ENCODE measurements around the gene SZT2. TPM values are rescaled to one million over a fixed set of nuclear protein-coding genes. Genes with fewer than 3 reads are reported as not detected.
"Not testable (repeated sequence)": the region's sequence is repeated elsewhere in the genome, so short reads cannot be mapped to it uniquely, and the experiment has no call there.

SZT2 gene
- total RNA-seq, 1 donor: 35.4 TPM

DNA sequence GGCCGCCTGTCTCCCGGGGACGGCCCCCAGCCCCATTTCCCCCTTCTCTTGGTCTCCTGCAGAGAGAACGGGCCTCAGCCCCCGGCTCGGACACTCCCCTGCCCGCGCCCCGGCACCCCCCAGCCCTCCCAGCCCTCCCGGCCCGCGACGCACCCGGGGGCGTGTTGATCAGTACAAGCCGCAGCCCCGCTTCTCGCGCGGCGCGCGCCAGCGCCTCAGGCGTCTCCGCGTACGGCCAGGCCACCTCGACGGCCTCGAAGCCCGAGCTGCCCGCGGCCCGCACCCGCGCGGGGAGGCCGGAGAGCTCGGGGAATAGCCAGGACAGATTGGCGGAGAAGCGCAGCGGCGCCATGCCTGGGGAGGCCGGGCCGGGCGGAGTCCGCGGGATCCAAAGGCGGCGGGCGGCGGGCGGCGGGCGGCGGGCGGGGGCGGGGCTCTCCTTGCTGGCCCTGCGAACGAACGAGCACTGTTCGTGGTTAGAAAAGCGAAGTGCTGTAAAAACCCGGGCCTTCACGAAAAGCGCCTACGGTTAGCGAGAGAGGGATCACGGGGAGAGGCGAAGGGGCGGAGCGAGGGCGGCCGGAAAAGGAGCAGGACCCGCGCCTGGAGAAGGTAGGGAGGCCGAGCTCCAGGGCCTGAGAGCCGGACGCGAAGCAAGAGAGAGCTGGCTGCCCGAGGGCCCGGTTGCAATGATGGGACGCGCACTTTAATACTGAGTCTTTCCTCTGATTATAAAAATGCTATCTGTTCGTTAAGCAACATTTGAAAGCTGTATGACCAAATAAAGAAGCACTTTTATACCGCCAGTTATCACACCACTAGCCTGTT is 64.0 kb downstream of the SZT2 start, which contains the start of gene HYI:
Gene HYI (minus strand): TSS at position 490 of the 828 bp plus-strand sequence. CDS start 138 bp downstream, at position 352.
- H3K4me3 ChIP-seq (ENCODE audit: low read depth, low read length): peak within 1 kb of the TSS; percentile 64
- DNase-seq (ENCODE audit: low read depth): peak; percentile 86
- TF ChIP-seq, protein P1, sequence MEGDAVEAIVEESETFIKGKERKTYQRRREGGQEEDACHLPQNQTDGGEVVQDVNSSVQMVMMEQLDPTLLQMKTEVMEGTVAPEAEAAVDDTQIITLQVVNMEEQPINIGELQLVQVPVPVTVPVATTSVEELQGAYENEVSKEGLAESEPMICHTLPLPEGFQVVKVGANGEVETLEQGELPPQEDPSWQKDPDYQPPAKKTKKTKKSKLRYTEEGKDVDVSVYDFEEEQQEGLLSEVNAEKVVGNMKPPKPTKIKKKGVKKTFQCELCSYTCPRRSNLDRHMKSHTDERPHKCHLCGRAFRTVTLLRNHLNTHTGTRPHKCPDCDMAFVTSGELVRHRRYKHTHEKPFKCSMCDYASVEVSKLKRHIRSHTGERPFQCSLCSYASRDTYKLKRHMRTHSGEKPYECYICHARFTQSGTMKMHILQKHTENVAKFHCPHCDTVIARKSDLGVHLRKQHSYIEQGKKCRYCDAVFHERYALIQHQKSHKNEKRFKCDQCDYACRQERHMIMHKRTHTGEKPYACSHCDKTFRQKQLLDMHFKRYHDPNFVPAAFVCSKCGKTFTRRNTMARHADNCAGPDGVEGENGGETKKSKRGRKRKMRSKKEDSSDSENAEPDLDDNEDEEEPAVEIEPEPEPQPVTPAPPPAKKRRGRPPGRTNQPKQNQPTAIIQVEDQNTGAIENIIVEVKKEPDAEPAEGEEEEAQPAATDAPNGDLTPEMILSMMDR (IDR thresholded peaks at IDR 0.05; ENCODE audit: insufficient read depth, low read length): no peak

DNA sequence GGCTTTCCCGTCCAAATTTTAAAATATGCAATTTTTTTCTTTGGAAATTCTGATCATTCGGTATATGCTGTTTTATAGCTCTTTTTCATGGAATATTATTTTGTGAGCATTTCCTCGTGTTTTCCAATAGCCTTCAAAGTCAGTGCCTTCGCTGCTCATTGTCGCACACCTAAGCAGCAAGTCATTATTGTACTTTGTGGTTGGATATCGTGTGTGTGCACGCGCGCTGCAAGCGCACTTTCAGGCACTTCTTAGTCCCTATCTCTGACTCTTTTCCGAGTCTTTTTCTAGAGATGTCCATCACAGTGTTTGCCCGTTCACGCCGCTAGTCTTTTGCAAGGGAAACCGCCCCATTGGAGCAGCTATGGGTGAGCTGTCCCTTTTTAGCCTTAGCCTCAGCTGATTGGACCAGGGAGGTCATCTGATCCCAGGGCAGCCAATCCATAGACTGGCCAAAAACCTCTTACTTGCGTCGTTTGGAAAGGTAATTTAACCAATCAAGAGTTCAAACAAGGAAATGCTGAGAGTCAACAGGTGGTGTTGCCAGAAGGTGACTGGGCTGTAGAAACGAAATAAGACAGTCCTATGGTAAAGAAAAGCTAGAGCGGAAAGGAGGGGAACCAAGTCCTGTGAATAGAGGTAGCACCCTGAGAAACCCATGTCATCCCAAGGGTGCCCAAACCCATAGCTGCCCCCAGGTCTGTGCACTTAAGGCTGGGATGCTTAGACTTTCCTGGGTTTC is 64.7 kb downstream of the SZT2 start:
- peak; percentile 85 for DNase-seq (ENCODE audit: low read depth)
- TF ChIP-seq, protein P1 (IDR thresholded peaks at IDR 0.05; ENCODE audit: insufficient read depth, low read length): peak; percentile 20
- peak overlapping the region; percentile 64 for H3K4me3 ChIP-seq (ENCODE audit: low read depth, low read length)

DNA sequence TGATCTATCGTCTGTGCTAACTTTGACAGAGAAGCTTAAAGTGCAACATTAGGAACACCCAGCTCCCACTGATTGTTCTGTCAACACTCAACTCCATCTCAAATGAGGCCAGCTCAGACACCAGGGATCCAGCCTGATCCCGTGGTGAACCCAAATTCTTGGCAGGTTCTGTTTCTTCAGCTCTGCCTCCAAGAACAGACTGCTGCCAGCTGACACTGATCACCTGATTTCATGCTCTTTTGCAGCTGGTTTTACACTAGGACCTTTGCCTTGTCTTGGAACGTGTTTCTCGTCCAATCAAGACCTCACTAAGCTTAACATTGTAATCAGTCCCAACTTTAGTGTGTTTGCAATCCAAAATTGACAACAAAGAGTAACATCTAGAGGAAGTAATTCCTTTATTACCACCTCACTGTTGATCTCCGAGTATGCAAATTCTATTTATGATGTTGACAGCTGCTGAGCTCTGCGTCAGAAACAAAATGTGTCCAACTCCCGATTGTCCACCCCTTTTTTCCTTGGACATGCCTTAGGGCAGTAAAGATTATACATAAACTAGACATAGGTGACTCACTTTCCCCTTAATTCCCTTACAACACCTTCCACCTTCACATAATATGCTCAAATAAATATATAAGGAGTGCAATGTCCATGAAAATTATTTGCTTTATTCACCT is 65.7 kb downstream of the SZT2 start:
- TF ChIP-seq, protein P1 (IDR thresholded peaks at IDR 0.05; ENCODE audit: insufficient read depth, low read length): no peak
- H3K4me3 ChIP-seq (ENCODE audit: low read depth, low read length): no peak overlapping the region
- peak; percentile 18 for DNase-seq (ENCODE audit: low read depth)

DNA sequence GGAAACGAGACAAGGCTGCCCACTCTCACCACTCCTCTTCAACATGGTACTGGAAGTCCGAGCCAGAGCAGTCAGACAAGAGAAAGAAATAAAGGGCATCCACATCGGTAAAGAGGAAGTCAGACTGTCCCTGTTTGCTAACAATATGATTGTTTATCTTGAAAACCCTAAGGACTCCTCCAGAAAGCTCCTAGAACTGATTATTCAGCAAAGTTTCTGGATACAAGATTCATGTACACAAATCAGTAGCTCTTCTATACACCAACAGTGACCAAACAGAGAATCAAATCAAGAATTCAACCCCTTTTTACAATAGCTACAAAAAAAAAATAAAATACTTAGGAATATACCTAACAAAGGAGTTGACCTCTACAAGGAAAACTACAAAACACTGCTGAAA is 68.7 kb downstream of the SZT2 start:
- H3K4me3 ChIP-seq (ENCODE audit: low read depth, low read length); DNase-seq (ENCODE audit: low read depth): not testable (repeated sequence)

DNA sequence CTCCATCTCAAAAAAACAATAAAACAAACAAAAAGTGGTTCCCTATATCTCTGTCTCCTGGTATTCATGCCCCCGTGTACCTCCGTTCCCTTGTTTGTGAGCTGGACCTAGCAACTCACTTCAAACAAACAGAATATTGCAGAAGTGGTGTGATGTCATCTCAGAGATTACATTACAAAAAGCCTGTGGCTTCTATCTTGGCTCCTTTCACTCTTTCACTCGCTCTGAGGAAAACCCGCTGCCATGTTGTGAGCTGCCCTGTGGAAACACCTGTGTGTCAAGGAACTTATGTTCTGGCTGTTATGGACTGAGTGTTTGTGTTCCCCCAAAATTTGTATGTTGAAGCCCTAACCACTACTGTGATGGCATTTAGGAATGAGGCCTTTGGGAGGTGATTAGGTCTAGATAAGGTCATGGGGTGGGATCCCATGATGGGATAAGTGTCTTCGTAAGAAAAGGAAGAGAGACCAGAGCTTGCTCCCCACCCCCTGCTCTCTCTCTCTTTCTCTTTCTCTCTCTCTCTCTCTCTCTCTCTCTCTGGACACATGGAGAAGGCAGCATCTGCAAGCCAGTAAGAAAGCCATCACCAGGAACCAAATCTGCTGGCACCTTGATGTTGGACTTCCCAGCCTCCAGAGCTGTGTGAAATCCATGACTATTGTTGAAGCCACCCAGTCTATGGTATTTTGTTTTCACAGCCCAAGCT is 71.4 kb downstream of the SZT2 start:
- TF ChIP-seq, protein P1 (IDR thresholded peaks at IDR 0.05; ENCODE audit: insufficient read depth, low read length): no peak

DNA sequence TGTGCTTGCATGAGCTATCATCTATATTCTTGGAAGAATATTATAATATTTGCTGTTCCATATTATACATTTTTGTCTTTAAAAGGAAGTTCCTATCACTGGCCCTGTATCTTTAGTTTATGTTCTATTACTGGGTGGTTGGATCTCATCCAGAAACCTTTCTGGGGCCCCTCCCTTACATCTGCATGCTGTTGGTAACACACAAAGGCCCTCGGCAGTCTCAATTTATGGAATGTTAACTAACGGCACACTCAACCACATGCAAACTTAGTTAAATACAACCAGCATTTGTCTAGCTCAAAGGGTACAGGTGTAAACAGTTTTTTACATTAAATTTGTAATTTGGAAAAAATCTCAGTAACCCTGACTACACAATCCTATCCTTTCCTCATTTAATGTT is 73.8 kb downstream of the SZT2 start:
- DNase-seq (ENCODE audit: low read depth): peak; percentile 42

More for the DNA sequence above, 71.4 kb downstream of the SZT2 start:
- no peak overlapping the region for H3K4me3 ChIP-seq (ENCODE audit: low read depth, low read length)
- no peak for DNase-seq (ENCODE audit: low read depth)

More for the DNA sequence above, 73.8 kb downstream of the SZT2 start:
- TF ChIP-seq, protein P1 (IDR thresholded peaks at IDR 0.05; ENCODE audit: insufficient read depth, low read length): no peak
- H3K4me3 ChIP-seq (ENCODE audit: low read depth, low read length): no peak overlapping the region

Data from fibroblast of the aortic adventitia (primary cell).